NCI-H1417 (cell line): ENCODE measurements around the gene SLC39A11.
A peak's percentile ranks its signal among the peaks of the same experiment; 100 is the strongest.
"Not testable (repeated sequence)": the region's sequence is repeated elsewhere in the genome, so short reads cannot be mapped to it uniquely, and the experiment has no call there.

ENCODE experiments used
- DNase-seq, 3 experiments: peaks; one replicate each; lab custom pipeline; 2025; lab: John Stamatoyannopoulos, UW

Gene SLC39A11

DNA sequence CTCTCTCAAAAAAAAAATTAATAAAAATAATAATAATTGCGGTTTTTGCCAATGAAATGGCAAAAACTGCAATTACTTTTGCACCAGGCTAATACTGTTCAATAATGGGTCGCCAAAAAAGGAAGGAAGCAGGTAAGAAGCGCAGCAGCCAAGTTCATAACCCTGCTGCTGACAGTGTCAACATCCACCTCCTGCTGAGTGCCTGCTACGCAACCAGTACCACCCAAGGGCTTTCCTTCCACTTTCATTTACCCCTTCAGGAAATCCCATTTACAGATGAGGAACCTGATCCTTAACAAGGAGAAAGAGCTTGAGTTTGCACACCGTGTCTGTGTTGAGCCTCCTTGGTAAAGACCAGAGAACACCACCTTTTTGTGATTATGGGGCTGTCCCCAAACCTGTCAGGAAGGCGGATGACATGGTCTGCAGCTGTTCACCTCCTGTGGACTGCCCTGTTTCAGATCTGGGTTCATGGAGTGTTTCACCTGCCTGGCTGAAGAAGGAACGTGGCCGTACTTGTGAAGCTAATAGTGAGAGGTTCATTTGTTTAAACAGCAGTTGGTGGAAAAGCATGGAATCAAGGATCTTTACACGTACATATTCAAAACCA is 378.0 kb downstream of the SLC39A11 start:
- DNase-seq: peak; percentile 59 to 85 (median 80)

DNA sequence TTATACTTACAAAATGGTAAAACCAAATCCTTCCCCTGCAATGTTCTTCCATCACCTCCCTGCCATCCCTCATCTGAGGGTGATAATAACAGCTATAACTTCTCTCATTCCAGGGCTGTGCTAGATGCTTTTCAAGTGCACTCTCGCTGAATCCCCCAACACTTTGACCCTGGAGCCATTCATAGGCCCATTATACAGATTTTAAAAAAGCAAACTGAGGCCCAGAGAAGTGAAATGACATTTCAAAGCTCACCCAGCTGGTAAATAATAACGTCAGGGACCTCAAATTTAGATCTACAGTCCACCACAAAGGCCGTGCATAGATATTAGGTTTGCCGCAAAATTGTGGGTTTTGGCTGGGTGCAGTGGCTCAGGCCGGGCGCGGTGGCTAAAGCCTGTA is 378.8 kb downstream of the SLC39A11 start:
- no peak for DNase-seq

DNA sequence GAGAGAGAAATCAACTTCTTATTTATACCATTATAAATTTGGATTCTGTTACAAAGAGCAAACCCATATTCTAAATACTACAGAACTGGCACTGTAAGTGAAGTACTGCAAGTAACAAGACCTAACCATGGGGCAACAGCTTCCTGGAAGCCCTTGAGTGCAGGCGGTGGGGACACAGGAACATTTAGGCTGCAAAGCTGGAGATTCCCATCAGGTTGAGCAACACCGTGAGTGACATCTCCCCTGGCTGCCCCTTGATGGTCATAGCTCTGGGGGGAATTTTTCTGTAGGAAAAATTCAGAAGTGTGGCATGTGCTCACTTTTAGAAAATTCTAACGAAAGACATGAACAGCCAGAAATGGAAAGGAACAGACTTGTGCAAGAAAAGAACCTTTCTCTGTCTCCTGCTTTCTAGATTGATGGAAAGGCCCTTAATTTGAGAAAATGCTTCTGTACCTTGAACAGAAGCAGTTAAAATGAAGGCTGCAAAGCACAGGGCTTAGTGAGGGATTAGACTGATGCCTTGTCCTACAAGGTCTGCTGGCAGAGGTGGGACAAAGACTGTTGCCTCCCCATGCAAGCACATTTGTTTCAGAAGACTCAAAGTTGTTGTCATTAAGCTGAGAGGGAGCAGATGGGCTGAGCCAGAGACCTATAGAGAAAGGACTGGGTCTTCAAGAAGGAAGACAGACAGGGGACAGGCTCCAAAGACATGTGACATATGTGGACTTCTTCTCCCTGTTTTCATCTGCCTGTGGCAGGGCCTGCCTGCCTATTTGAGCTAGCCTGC is 380.8 kb downstream of the SLC39A11 start:
- DNase-seq: no peak

DNA sequence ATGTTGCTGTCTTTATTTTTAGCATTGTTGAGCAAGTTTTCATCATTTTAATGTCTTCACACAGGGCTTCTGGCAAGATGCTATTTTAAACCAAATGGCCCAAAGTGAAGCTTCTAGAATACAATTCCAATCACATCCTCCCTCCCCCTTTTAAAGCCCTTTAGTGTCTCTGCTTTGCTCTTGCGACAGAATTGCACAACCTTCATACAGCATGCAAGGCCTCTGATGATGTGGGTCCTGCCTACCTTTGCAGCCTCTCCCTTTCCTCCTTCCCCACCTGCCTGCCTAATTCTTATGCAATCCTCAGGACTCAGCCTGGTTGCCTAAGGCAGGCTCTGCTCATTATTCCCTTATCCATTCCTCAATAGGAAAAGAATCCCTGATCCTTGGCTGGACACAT is 381.7 kb downstream of the SLC39A11 start:
- no peak for DNase-seq

DNA sequence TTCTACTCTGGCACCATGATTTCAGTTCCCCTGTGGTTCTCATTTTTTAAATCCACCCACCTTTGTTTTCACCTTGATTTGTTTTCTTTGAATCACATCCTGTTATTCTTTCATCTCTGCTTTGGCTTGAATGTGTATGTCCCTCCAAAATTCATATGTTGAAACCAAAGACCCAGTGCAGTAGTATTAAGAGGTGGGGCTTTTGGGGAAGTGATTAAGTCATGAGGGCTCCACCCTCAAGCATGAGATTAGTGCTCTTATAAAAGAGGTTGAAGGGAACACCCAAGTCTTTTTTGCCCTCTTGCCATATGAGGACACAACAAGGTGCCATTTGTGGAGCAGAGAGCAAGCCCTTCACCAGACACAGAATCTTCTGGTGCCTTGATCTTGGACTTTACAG is 382.3 kb downstream of the SLC39A11 start:
- no peak for DNase-seq

DNA sequence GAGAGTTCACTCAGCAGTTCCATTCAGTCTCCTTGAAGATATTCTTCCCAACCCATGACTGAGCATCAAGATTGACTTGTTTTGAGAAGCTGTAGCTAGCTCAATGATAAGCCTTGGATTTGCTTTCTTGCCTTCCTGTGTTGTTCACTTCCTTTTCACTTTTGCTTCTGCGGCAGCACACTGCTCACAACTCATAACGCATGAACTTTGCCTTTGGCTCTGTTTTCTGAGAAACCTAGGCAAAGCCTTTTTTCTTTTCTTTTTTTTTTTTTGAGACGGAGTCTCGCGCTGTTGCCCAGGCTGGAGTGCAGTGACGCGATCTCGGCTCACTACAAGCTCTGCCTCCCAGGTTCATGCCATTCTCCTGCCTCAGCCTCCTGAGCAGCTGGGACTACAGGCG is 383.8 kb downstream of the SLC39A11 start:
- not testable (repeated sequence) for DNase-seq

DNA sequence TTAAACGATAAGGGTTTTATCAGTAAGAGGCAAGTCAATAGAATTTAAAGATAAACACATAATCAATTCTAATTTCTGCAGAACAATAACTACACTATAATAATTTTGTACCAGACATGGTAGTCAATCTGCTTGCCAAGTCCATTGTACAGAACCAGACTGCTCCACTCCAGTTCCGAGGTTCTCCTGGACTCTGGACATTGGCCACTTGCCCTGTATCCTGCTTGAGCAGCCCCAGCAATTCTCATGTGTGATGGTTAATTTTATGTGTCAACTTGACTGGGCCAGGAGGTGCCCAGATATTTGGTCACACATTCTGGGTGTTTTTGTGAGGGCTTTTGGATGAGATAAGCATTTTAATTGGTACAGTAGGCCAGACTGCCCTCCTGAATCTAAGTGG is 384.6 kb downstream of the SLC39A11 start:
- no peak for DNase-seq

DNA sequence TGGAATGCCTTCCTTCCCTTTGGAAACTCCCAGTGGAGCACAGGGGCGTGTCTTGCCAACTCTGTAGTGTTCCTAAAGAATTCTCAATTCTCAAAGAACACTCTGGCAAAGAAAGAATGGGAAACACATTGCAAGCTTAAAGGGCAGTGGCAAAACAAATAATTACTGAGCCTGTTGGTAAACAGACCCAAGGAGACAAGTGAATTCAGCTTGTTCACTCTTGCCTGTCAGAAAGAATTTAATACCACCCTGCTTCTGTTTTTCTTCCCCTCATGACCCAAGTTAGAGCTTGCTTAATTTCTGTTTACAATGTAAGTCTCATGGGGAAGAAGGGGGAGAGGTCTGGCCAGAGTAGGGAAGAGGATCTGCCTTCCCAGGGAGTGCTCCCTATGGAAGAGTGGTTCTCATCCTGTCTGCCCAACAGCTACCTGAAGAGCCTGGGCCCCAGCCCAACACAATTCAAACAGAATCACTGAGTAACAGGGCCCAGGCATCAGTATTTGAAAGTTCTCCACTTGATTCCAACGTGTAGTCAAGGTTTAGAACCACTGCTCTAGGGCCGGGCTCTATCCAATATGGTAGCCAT is 386.0 kb downstream of the SLC39A11 start:
- DNase-seq: no peak

DNA sequence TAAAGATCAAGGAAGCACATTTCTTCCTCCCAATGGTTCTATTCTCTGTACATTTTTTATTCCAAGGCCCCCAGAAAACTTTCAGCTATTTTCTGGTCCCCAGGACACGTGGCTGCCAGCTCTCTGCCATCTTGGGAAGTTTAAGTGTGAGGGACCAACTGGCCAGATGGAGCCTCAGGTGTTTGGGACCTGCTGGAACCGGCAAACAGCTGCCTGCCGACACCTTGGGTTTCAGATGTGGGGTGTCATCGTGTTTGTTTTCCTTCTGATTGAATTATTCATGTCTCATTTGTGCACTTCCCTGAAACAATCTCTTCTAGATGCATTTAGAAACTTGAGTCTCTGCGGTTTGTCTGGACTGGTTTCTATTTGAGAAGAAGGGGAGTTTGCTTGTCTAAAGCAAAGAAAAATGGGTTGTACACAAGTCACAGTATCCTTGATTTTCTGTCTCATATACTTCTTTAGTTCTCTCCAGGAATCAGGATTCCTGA is 386.5 kb downstream of the SLC39A11 start:
- no peak for DNase-seq

DNA sequence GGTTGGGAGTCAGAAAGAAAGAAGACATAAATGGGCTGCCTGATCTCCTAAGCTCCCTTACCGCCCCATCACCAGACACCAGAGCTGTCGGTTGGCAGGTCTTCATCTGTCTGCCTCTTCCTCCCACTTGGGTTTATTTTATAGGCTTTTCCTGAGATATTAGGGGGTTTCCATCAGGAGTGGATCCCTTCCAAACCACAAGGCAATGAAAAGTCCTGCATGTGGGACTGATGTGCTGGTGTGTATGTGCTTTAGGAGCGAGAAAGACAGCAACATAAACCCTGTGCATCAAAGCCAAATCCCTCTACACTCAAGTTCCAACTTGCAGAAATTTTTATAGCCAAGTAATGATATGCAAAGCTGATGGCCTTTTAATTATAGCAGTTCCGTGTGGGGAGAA is 389.5 kb downstream of the SLC39A11 start:
- DNase-seq: no peak

DNA sequence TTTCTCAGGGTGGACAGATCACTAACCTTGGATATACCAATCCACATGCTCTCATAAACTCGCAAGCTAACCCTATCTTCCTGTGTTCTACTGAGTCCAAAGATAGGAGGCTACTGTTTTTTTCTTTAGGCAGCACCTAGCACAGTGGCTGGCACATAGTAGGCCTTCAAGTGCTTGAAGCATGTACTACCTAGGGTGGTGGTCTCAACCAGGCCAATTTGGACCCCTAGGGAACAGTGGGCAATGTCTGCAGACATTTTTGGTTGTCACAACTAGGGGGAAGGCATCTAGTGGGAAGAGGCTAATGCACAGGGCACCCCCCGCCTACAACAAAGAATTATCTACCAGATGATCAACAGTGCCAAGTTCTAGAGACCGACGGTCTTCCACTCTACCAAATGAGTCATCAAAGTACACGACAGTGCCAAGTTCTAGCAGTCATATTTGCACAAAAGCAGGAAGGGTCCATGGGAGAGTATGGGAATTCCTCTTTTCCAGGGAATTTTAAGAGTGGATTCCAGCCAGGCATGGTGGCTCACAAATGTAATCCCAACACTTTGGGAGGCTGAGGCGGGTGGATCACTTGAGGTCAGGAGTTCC is 390.3 kb downstream of the SLC39A11 start:
- no peak for DNase-seq

DNA sequence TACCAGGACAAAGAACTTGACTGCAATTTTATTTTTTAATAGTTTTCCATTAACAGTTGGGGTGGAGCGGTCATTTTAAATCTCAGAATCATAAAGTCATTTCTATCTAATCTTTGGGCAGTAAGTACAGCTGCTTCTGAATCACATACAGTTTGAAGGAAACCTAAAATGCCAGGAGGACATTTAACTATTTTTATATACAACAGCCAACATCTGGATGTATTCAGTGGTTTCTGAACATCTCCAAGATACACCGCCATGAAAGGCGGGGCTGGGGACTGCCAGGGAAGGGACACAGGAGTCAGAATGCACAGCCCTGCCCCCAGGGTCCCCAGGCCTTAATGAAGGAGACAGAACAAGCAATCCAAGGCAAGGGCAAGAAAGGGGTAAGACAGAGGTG is 392.3 kb downstream of the SLC39A11 start:
- DNase-seq: no peak

DNA sequence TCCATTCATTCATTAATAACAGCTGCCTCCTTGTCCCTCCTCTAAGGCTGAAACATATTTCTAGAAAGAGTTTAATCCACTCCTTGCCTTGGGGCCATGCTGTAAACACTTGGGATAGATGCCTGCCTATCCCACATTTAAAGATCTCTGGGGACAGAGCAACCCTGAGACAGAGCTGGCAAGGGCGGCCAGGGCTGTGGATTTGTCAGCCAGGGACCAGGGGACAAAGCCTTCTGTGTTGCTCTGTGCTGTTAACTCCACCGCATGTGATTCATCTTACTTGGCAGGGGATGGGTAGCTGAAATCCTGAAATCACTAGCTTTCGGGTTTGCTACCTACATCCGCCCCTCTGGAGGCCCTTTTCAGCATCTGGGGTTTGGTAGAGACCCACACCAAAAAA is 392.9 kb downstream of the SLC39A11 start:
- no peak for DNase-seq

DNA sequence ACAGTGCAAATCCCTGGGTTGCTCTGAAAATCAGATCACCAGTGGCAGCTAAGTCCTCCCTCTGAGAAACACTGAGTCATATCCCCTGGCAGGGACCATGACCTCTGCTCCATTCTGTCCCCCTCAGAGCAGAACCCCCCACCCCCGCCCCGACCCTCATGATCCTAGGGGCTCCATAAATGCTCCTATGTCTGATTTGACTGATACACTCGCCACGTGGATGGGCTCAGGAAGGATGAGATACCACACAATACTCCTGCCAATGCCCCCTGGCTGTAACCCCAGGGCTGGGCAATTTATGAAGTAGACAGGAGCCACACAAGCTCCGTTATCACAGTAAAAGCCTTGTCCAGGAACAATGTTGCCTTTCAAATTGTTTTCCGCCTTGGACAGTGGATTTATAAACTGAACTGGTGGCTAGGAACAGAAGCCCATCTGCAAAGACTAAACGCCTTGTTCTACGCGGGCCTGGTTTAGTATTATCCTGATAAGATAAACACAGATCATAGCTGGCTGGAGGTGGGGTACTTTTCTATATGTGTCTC is 394.8 kb downstream of the SLC39A11 start:
- DNase-seq: peak in 1 of 3 experiments; percentile 29

DNA sequence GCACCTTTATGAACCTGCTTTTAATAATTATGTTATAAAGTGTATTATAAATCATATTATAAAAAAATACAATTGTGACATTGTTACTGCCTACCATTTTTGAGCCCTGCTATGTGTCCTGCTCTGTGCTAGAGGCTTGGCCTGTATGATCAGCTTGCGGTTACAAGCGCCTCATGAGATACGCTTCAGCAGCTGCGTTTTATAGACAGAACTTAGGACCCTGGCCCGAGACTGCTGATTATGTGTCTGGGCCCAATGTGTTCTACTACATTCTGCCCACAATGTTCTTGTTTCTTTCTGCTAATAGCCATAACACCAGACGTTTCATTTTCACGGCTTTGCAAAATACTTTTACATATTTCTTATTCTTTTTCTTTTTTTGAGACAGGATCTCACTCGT is 395.8 kb downstream of the SLC39A11 start:
- no peak for DNase-seq

DNA sequence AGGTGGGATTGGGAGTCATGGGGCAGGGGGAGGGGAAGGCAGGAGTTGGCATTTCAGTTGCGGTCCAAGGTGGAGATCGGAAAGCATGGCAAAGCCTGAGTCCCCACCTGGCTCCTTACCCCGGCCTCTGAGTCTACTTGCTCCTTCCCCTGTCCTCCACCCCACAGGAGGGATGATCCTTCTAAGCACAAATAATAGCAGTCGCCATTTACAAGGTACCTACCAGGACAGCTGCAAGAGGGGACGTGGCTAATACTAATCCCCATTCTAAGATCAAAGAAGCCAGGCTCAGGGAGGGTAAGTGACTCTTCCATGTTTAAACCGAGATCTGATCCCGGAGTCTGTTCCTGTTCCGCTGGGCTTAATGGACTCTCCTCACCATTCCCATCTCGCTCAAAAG is 396.3 kb downstream of the SLC39A11 start:
- DNase-seq: no peak

DNA sequence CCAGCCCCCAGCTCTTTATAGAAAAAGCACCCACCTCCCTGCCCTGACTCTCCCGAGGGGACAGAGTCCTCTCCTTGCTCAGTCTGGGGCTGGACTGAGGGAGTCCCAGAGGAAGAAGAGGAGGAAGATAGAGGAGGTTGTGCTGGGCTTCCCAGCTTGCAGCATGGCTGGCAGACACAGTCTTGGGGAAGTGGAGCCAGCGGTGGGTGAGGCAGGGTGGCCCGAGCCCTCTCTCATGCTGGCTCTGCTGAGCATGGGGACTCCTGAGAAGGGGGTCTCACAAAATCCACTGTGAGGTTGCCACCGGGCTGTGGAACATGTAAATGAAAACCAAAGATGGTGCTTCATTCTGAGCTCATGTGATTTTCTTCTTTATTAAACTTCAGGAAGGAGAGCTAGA is 398.5 kb downstream of the SLC39A11 start:
- no peak for DNase-seq

DNA sequence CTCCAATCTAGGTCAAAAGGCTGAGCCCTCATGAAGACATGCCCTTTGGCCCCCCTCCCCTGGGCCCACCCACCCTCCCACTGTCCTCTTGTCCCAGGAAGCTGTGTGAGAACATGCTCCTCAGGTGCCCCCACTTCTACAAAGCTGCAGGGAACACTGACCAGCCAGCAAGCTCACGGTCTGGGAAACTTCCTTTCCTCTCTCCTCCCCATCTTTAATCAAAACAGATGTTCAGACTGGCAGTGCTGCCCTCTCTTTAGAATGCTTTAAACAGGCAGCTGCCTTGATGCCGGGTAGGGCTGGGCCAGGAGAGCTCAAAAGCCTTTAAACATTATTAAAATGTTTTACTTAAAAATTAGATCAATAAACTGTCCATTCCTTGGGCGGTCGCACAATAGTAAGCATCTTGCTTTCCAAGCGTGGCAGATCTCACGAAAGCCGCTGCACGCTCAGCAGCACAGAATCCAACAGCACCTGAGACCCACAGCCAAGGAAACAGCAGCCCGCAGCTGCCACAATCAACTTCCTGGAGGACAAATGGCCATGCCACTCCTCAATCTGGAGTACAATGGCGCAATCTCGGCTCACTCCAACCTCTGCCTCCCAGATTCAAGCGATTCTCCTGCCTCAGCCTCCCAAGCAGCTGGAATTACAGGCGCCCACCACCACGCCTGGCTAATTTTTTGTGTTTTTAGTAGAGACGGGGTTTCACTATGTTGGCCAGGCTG is 399.2 kb downstream of the SLC39A11 start:
- DNase-seq: no peak

DNA sequence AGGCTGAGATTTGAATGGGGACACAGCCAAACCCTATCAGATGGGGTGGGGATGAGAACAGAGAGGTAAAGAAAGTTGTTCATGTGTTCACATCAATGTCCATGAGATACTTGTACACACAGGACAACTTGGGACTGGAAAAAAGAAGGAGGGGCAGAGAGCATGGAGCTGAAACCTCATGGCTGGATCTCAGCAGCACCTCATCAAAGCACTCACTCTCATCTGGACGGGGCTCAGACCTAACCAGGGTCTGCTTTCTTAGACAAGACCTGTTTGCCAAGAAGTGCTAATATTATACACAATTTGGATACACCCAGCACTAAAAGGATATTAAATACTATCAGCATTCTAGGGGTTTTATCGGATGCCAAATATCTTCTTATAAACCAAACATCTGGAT is 399.8 kb downstream of the SLC39A11 start:
- no peak for DNase-seq

DNA sequence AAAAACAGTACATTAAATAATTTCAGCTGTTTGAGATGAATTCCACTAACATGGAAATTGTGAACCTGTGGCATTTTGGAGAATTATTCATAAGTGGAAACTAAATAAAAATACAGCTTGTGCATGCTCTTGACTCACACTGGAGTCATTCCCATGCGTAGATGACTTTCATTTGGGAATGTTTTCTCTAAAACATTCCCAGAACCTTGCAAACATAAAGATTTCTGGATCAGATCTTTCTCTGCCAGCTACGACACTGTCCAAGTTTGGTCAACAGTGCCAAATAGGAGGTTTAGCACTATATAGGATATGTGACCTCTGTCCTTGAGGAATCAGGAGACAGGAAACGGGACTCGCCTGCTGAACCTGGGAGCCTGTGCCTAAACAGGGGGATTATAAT is 400.9 kb downstream of the SLC39A11 start:
- DNase-seq: no peak

DNA sequence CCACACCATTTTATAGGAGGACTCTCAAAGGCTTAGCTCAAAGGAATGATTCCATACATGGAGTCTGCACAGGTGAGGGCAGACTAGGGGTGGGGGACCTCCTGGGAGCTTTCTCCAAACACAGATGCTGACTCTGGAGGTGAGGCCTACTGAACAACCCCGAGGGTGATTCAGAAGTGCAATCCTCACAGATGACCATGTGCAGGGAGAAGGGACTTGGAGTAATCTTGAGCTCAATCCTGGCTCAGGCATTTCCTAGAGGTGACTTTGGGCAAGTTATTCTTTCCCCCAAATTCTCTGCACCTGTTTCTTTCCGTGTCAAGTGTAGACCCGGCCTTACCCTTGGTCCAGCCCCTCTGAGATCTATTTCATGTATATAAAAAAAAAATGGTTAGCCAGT is 401.5 kb downstream of the SLC39A11 start:
- no peak for DNase-seq

DNA sequence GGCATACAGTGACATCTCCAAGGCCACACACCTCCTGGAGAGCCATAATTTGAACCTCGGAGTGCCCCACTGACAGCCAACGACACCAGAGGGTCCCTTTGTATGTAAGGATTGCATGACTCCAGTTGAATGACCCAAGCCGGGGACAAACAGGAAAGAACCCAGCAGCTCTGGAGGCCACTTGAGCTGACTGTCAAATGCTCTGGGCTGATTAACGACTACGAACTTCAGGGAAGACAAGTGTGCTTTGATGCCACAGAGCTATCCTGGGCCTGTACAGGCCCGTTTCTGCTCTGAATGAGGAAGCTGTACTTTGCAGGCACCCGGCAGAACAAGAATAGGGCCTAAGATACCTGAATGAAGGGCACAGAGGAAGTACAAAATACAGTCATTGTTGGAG is 404.6 kb downstream of the SLC39A11 start:
- DNase-seq: peak in 2 of 3 experiments; percentile 53 to 86
